GM18951 (cell line): ENCODE data around the gene EID2B.

Experiments used
- POLR2A ChIP-seq: IDR thresholded peaks from 4 replicates; pipeline ENCODE4 v1.6.1; 2011; ENCODE audit warnings: mild to moderate bottlenecking; ENCODE audit not compliant: insufficient read length, insufficient read depth; ENCODE audit errors: extremely low read depth
- in situ Hi-C: fragments of 300-500 bp; cut with MboI; formaldehyde crosslinking; loops from one replicate; pipeline ENCODE4 v1.12.0; 2022; ENCODE audit warnings: low sequenced_read_pairs, mixed read lengths, inconsistent platforms; ENCODE audit not compliant: unreplicated experiment

EID2B gene

DNA sequence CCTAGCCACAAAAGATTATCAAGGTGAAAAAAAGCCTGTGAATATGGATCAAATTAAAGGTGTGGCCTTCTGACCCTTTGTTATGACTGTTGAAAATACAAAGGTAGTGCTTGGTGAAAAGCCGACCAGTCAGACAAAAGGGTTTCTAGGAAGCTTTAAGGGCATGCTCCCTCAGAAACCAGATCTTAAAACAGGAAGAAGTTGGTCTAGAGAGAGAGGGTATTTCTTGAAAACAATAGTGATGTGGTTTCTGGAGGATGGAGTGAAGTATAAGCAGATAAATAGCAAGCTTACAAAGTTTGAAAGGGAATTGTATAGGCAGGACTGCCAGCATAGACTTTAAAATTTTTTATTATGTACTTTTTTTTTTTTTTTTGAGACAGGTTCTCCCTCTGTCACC, 12.3 kb upstream of the EID2B start:
- in situ Hi-C loops, result no loop called here

DNA sequence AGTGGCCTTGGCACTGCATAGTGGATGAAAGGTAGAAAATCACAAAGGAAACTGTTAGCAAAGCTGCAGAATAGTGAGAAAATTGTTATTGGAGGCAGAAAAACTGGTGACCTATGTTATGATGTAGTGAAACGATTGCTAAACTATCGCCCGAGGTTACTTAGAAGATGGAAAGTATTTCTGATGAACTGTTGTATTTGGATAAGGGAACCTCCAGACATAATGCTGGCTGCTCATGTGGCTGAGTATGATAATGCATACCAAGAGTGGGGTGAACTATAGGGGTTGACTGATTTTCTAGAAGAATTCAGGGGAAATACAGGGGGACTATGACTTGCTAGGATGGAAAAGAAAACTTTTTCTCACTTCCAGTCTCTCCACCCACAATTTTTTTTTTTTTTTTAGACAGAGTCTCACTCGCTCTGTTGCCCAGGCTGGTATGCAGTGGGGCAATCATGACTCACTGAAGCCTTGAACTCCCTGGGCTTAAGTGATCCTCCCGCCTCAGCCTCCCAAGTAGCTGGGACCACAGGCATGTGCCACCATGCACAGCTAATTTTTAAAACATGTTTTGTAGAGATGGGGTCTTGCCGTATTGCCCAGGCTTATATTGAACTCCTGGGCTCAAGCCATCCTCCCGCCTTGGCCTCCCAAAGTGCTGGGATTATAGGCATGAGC, 11.7 kb upstream of the EID2B start:
- in situ Hi-C loops, result no loop called here
- no peak for TF ChIP-seq POLR2A

More for the DNA sequence above, 12.3 kb upstream of the EID2B start:
- no peak for TF ChIP-seq POLR2A

DNA sequence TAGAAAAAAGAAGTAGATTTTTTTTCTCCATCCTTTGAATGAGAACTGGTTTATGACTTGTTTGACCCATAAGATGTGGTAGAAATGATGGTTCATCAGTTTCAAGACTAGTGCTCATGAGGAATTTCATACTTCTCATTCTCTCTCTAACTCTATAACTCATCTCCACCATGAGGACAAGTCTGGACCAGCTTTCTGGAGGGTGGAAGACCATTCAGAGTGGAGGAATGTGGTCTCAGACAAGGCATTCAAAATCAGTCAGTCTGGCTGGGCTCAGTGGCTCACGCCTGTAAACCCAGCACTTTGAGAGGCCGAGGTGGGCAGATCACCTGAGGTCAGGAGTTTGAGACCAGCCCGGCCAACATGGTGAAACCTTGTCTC, 10.8 kb upstream of the EID2B start:
- TF ChIP-seq POLR2A, result no peak
- in situ Hi-C loops, result no loop called here

DNA sequence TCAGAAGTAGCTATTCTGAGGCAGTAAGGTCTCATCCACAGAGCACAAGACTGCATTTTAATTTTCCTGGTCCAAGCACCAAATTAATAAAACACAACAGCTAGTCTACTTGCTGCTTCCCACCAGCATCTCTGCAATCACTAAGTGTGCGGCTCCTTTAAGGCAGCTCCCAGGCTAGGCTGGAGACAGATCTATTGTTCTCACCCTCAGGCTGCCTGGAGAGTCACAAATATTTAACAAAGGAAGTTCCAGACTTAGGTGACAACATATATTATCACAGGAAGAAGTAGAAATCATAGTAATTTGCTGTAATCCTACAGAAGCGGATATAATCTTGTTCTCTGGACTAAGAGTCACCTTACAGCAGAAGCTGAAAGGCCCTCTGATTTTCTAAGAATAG, 9.6 kb upstream of the EID2B start:
- in situ Hi-C loops, result no loop called here
- no peak for TF ChIP-seq POLR2A

DNA sequence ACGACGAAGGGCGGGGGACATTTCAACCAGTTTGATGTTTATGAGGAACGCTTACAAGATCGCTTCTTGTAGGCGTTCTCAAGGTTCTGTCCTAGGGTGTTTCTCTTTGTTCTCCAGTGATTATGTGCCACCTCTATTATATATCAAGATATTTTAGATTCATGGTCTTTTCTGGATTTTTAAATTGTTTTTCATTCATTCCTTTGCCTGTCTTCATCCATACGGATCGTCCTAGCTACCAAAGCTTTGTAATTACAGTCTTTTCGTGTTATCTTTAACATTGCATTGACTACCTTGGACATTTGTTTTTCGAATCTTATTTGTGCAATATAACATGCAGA, 7.7 kb upstream of the EID2B start:
- TF ChIP-seq POLR2A, result no peak
- in situ Hi-C loops, result no loop called here

DNA sequence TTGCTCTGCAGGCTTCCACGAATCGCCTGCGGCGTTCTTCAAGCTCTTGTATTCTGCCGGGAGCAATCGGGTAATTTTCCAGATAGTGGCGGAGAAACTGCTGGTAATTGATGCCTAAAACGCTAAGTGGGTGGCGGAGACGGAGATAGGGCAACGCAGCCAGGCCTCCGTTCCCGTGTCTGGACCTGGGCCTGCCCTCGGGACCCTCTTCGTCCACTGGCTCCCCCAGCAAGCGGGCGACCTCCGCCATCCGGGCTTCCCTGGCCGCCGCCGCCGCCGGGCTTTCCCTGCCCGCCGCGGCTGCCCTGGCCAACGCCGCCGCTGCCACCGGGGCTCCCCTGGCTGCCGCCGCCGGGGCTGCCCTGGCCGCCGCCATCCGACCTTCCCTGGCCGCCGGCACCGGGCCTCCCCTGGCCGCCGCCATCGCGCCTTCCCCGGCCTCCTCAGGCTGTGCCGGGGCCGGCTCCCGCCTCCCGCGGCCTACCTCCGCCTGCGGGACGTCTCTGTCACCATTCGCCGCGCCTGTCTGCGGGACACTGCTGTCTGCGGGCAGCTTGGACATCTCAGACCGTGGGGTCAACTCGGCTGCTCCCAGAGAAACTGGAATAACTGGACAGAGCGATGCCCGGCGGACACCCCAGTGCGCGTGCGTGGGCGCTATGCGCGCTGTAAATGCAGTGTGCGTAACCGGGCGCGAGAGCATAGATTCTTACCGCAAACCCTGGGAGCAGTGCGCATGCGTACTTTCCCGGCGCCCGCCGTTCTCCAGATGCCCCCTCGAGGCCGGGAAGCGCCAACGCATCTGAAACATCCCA, 7.1 kb upstream of the EID2B start, which contains the start of gene EID2:
EID2 (minus strand) TSS at position 644 of the 815 bp plus-strand sequence; CDS start at position 562, 82 bp downstream.
- in situ Hi-C loops, result loop anchor here (10.0 kb wide), 1 partner anchor 425 kb away; no protein-coding TSS in a partner anchor
- peak; percentile 87 for TF ChIP-seq POLR2A

DNA sequence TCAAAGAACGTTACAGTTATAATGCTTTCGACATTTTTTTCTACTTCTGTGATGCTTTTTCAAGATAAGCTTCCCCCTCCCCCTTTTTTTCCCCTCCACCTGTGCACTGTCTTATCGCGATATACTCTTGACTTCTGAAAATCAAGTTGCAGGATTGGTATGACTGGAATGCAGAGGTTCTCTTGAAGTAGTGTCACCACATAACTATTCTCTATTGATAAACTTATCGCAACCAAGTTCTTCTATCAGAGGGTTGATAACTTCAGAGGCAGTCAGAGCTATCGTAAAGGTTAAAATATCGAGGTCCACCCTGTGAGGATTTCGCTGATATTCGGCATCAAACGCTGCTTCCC, 6.5 kb upstream of the EID2B start:
- in situ Hi-C loops, result loop anchor here (10.0 kb wide), 1 partner anchor 424 kb away; no protein-coding TSS in a partner anchor

DNA sequence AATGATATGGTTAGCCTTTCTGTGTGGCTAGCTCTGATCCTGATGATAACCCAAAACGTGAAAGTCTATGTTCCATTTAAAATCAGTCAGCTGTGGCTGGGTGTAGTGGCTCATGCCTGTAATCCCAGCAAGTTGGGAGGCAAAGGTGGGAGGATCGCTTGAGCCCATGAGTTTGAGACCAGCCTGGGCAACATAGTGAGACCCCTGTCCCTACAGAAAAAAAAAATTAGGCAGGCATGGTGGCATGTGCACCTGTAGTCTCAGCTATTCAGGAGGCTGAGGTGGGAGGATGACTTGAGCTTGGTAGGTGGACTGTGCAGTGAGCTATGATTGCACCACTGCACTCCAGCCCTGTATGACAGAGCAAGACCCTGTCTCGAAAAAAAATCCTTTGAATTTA, 1.1 kb upstream of the EID2B start:
- in situ Hi-C loops, result loop anchor here (10.0 kb wide), 1 partner anchor 419 kb away; no protein-coding TSS in a partner anchor
- no peak for TF ChIP-seq POLR2A

More for the DNA sequence above, 6.5 kb upstream of the EID2B start:
- no peak for TF ChIP-seq POLR2A

DNA sequence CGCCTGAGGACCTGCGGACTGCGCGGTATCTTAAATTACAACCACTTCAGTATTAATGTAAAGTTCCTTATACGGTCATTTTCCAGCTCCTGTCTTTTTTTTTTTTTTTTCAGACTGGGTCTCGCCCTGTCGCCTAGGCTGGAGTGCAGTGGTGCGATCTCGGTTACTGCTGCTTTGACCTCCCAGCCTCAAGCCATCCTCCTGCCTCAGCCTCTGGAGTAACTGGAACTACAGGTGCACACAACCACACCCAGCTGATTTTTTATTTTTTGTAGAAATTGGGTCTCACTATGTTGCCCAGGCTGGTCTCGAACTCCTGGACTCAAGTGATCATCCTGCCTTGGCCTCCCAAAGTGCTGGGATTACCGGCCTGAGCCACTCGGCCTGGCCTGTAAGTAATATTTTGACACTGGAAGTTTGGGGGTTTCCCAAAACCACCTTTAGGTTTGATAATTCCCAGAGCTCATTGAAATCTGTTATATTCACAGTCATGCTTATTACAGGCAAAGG, 406 bp upstream of the EID2B start:
- TF ChIP-seq POLR2A, result no peak
- in situ Hi-C loops, result loop anchor here (10.0 kb wide), 1 partner anchor 418 kb away; no protein-coding TSS in a partner anchor

DNA sequence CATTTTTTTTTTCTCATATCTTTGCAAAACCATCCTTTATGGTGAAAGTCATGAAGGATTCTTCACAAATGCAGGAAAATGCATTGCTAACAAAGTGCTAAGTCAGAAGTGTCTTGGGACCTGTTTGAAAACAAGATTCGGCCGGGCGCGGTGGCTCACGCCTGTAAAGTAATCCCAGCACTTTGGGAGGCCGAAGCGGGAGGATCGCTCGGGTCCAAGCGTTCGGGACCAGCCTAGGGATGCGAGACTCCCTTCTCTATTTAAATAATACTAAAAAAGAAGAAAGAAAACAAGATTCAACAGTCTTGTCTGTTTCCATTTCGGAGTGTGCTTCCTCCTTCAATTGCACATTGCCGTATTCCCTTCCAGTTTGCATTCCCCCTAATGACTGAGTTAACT, 819 bp downstream of the EID2B start:
- in situ Hi-C loops, result loop anchor here (10.0 kb wide), 1 partner anchor 417 kb away; no protein-coding TSS in a partner anchor
- no peak for TF ChIP-seq POLR2A

DNA sequence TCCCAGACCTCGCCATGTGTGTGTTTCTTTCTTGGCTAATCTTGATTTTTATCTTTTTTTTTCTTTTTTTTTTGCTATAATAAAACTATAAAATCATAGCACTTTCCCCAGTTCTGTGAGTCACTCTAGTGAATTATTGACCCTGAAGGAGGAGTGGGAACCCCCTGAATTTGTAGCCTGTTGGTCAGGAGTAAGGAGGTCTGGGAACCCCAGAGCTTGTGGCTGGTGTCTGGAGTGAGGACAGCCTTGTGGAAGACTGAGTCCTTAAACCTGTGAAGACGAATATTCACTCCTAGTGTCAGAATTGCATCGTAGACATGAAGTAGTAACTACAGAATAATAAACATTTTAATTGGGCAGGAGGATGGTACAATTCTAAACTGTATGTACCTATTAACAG, 7.4 kb downstream of the EID2B start:
- TF ChIP-seq POLR2A, result no peak
- in situ Hi-C loops, result no loop called here

DNA sequence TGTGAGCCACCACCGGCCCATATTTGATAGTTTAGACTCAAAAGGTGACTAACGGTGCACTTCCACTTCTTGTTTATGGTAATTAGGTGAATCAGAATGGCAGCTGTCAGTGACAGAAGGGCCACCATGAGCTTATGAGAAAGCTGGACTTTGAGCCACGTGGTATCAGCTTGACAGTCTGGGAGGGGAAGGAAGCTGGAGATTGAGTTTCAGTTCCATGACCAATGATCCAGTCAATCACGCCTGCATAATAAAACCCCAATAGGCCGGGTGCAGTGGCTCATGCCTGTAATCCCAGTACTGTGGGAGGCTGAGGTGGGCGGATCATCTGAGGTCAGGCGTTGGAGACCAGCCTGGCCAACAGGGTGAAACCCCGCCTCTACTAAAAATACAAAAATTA, 8.2 kb downstream of the EID2B start:
- in situ Hi-C loops, result no loop called here
- no peak for TF ChIP-seq POLR2A
